GM18907 (cell line): ENCODE measurements around the gene HMMR.
"Not testable (repeated sequence)": the region's sequence is repeated elsewhere in the genome, so short reads cannot be mapped to it uniquely, and the experiment has no call there.

Source experiments
- ATAC-seq: cut with Tn5 transposase; IDR thresholded peaks from one replicate; pipeline ENCODE4 v1.9.1; 2021; ENCODE audit warnings: mild to moderate bottlenecking, moderate library complexity; ENCODE audit not compliant: unreplicated experiment

The HMMR gene

GRCh38 chr5:163505368-163506094, 45.1 kb downstream of the HMMR start, which contains the start of gene MAT2B:
Gene MAT2B, plus strand, starts transcription at chr5:163505619. Its CDS starts 68 bp downstream, at chr5:163505687.
- ATAC-seq = peak; percentile 92

- ATAC-seq = peak; percentile 21
Observed at GRCh38 chr5:163506095-163506457, 45.6 kb downstream of the HMMR start.

- ATAC-seq = no peak
Observed at GRCh38 chr5:163506726-163507125, 46.3 kb downstream of the HMMR start.

- ATAC-seq = no peak
Observed at GRCh38 chr5:163508753-163509152, 48.3 kb downstream of the HMMR start.

GRCh38 chr5:163509291-163509951, 49.0 kb downstream of the HMMR start:
- ATAC-seq = no peak

GRCh38 chr5:163512526-163512925, 52.1 kb downstream of the HMMR start:
- ATAC-seq = no peak

GRCh38 chr5:163525096-163525495, 64.7 kb downstream of the HMMR start:
- no peak for ATAC-seq

- ATAC-seq = no peak
Observed at GRCh38 chr5:163529698-163530097, 69.3 kb downstream of the HMMR start.

- ATAC-seq = no peak
Observed at GRCh38 chr5:163531272-163531671, 70.8 kb downstream of the HMMR start.

- ATAC-seq = no peak
Observed at GRCh38 chr5:163532171-163533084, 72.0 kb downstream of the HMMR start.

- no peak for ATAC-seq
Observed at GRCh38 chr5:163533223-163533622, 72.8 kb downstream of the HMMR start.

GRCh38 chr5:163534492-163535094, 74.2 kb downstream of the HMMR start:
- peak; percentile 46 for ATAC-seq

- ATAC-seq = peak; percentile 38
Observed at GRCh38 chr5:163535290-163535689, 74.9 kb downstream of the HMMR start.

- not testable (repeated sequence) for ATAC-seq
Observed at GRCh38 chr5:163536442-163536841, 76.0 kb downstream of the HMMR start.

- ATAC-seq = no peak
Observed at GRCh38 chr5:163540696-163541095, 80.3 kb downstream of the HMMR start.
